ENCODE data around the gene KXD1.
A peak's percentile ranks its signal among the peaks of the same experiment; 100 is the strongest.

Gene KXD1

DNA sequence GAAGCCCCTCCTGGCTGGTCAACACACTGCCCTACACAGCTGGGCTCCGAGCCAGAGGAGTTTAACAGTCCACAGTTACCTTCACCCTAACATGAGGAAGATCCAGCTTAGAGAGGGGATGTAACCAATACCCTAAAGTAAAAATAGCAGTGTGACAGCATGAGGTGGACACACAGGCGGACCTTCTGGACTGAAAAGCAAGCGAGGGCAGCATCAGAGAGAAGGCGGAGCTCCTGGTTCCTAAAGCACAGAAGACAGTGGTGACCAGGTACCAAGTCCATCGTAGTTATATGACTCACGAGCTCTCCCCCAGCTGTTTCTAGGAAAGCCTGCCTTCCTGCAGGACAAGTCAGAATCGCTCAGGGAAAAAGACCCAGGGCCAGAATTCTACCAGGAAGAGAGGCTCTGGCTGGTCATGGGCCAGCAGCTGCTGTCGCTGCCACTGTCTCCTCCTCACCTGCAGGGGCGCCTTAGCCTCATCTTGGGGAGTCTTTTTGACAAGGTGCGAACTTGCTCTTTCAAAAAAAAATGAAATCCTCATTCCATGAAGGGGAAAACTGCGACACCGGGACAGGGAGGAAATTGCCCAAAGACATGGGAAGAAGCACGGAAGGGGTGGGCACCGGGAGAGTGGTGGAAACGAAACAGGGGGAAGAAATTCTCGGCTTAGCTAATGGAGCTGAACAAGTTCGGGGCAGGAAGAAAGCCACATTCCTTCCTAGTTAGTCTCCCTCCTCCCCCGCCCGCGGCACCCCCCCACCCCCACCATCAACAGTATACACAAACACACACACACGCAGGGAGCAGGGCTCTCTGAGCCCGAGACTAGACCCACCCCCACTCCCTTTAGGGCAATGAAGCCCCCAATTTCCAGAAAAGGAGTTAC lies 37.5 kb upstream of the KXD1 start:
- Histone ChIP-seq H3K79me2 (ENCODE audit: insufficient read depth, low read depth) (peaks cover 63% of the 10 kb centered on the region), H3K9ac (peak overlapping the region; percentile 90; the same call in 1 of the 2 replicates), H3K4me1 (ENCODE audit: low read depth, poor library complexity, severe bottlenecking) (peaks cover 46% of the 10 kb centered on the region), H2AFZ (ENCODE audit: low read depth) (no peak overlapping the region), H3K4me2 (peak overlapping the region; percentile 96), H4K20me1 (ENCODE audit: insufficient read depth) (peaks cover 32% of the 10 kb centered on the region; the same call in 1 of the 2 replicates), H3K36me3 (ENCODE audit: insufficient read depth) (no peaks in the 10 kb centered on the region), H3K4me3 (IDR thresholded peaks at IDR 0.05; ENCODE audit: insufficient read depth, low read depth, low read length) (no peak overlapping the region), H3K27me3 (ENCODE audit: insufficient read depth, low read depth) (no peaks in the 10 kb centered on the region), H3K27ac (peak overlapping the region; percentile 82)
- TF ChIP-seq, protein P1, sequence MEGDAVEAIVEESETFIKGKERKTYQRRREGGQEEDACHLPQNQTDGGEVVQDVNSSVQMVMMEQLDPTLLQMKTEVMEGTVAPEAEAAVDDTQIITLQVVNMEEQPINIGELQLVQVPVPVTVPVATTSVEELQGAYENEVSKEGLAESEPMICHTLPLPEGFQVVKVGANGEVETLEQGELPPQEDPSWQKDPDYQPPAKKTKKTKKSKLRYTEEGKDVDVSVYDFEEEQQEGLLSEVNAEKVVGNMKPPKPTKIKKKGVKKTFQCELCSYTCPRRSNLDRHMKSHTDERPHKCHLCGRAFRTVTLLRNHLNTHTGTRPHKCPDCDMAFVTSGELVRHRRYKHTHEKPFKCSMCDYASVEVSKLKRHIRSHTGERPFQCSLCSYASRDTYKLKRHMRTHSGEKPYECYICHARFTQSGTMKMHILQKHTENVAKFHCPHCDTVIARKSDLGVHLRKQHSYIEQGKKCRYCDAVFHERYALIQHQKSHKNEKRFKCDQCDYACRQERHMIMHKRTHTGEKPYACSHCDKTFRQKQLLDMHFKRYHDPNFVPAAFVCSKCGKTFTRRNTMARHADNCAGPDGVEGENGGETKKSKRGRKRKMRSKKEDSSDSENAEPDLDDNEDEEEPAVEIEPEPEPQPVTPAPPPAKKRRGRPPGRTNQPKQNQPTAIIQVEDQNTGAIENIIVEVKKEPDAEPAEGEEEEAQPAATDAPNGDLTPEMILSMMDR (conservative IDR thresholded peaks at IDR 0.05; ENCODE audit: low read depth, low read length): peak; percentile 79

DNA sequence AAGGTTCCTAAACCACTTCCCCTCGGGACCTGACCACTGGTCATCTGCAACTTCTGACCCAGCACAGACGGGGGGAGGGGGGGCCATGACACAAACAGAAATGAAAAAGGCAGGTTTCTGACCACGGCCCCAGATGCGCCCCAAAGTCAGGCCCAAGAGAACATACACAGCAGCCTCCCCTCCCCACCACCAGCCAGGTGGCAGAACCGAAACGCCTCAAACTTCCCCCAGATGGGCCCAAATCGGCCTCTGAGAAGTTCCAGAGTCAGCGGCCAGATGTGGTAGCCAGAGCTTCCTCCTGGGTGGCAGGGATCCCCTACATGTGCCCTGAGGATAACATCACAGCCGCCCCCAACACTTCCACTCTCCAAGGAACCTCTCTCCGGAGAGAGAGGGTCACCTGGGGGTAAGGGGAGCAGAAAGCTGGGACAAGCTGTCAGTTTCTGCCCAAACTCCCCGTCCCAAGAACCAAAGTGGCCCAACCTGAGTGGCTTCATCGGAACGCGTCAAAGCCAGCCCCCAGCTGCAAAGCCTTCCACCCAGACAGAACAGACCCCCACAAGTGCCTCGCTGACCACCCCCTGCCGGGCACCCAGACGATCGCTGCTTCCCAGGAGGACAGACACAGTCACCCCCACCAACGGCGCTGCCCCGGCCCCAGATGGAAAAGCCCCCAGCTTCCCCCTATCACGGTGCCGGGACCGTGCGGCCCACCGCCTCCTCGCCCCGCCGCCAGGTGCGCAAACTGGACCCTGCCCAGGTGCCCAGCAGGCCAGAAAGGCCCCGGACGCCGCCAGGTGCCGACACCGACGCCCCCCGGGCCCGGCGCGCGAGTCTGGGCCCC lies 36.6 kb upstream of the KXD1 start:
- Histone ChIP-seq H3K4me1 (ENCODE audit: low read depth, poor library complexity, severe bottlenecking) (peaks cover 42% of the 10 kb centered on the region), H3K4me3 (IDR thresholded peaks at IDR 0.05; ENCODE audit: insufficient read depth, low read depth, low read length) (peak overlapping the region; percentile 34), H3K36me3 (ENCODE audit: insufficient read depth) (no peaks in the 10 kb centered on the region), H3K27me3 (ENCODE audit: insufficient read depth, low read depth) (no peaks in the 10 kb centered on the region), H2AFZ (ENCODE audit: low read depth) (no peak overlapping the region), H3K79me2 (ENCODE audit: insufficient read depth, low read depth) (peaks cover 54% of the 10 kb centered on the region), H3K4me2 (peak overlapping the region; percentile 96), H3K27ac (peak overlapping the region; percentile 82), H3K9ac (peak overlapping the region; percentile 90), H4K20me1 (ENCODE audit: insufficient read depth) (peaks cover 23% of the 10 kb centered on the region; the same call in 1 of the 2 replicates)
- TF ChIP-seq, protein P1 (conservative IDR thresholded peaks at IDR 0.05; ENCODE audit: low read depth, low read length): 0 out of 2 replicates have a peak, but pooled peaks have one; percentile 10

DNA sequence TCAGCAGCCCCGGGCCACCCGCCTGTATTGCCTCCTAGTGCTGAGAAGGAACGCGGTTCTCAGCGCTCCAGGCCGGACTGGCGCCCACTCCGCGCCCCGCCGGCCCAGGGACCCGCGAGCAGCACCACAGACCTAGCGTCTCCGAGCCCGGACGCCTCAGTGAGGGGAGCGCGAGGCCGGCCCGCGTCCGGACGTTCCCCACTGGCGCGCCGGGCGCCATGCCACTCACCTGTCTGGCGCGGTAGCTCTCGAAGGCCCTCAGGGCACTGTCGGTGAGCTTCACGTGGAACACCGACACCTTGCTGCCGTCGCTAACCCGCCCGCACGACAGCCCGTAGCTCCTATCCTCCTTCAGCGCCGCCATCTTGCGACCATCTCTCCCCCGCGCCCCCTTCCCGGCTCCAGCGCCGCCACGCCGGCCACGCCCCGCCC lies 36.0 kb upstream of the KXD1 start, which contains the start of gene ELL:
ELL (minus strand) TSS at position 379 of the 432 bp plus-strand sequence; CDS start at position 364, 15 bp downstream.
- Histone ChIP-seq H3K27ac (peak within 1 kb of the TSS; percentile 82), H3K4me3 (IDR thresholded peaks at IDR 0.05; ENCODE audit: insufficient read depth, low read depth, low read length) (peak within 1 kb of the TSS; percentile 34), H3K27me3 (ENCODE audit: insufficient read depth, low read depth) (no peaks in the 10 kb centered on the region), H3K4me1 (ENCODE audit: low read depth, poor library complexity, severe bottlenecking) (peaks cover 36% of the 10 kb centered on the region), H3K4me2 (peak within 1 kb of the TSS; percentile 96), H3K79me2 (ENCODE audit: insufficient read depth, low read depth) (peaks cover 48% of the 10 kb centered on the region), H2AFZ (ENCODE audit: low read depth) (peak within 1 kb of the TSS; percentile 65), H3K9ac (peak within 1 kb of the TSS; percentile 90), H3K36me3 (ENCODE audit: insufficient read depth) (no peaks in the 10 kb centered on the region), H4K20me1 (ENCODE audit: insufficient read depth) (peaks cover 17% of the 10 kb centered on the region; the same call in 1 of the 2 replicates)
- TF ChIP-seq, protein P1 (conservative IDR thresholded peaks at IDR 0.05; ENCODE audit: low read depth, low read length): no peak

Data from KMS-11 (cell line).